BE2C (cell line): ENCODE results near the gene VAV2.
A peak's percentile ranks its signal among the peaks of the same experiment; 100 is the strongest.

Source experiments
- DNase-seq: peaks from one replicate; pipeline ENCODE4 v3.0.0-alpha.2; 2020
- H3K27me3 ChIP-seq: fragments of 250-450 bp; sonication (Bioruptor Pico); 2 replicates; pipeline ENCODE4 v1.5.1; 2020; ENCODE audit warnings: mild to moderate bottlenecking
- H3K36me3 ChIP-seq: fragments of 250-450 bp; sonication (Bioruptor Pico); 2 replicates; pipeline ENCODE4 v1.5.1; 2020; ENCODE audit warnings: mild to moderate bottlenecking
- H3K4me1 ChIP-seq: fragments of 250-450 bp; sonication (Bioruptor Pico); 2 replicates; pipeline ENCODE4 v1.5.1; 2020
- H3K4me3 ChIP-seq: 2 replicates; pipeline ENCODE4 v1.5.1; 2011; ENCODE audit warnings: low read depth, low read length
- H3K9me3 ChIP-seq: fragments of 250-450 bp; sonication (Bioruptor Pico); 2 replicates; pipeline ENCODE4 v1.5.1; 2020
- CTCF ChIP-seq: IDR thresholded peaks from 2 replicates; pipeline ENCODE4 v1.5.1; 2012; ENCODE audit warnings: mild to moderate bottlenecking, low read depth, low read length

Gene VAV2

GRCh38 chr9:133761641-133762248, 230.4 kb downstream of the VAV2 start:
- no peaks in the 10 kb centered on the region for H3K9me3 ChIP-seq
- no peak overlapping the region for H3K4me3 ChIP-seq
- H3K4me1 ChIP-seq, result no peaks in the 10 kb centered on the region; the same call in 1 of the 2 replicates
- peak; percentile 2 for DNase-seq
- H3K36me3 ChIP-seq, result peaks cover 36% of the 10 kb centered on the region
- TF ChIP-seq CTCF, result no peak
- no peaks in the 10 kb centered on the region for H3K27me3 ChIP-seq

GRCh38 chr9:133760713-133761290, 231.3 kb downstream of the VAV2 start:
- H3K27me3 ChIP-seq, result no peaks in the 10 kb centered on the region
- peaks cover 32% of the 10 kb centered on the region for H3K36me3 ChIP-seq
- no peaks in the 10 kb centered on the region; the same call in 1 of the 2 replicates for H3K4me1 ChIP-seq
- TF ChIP-seq CTCF, result no peak
- H3K4me3 ChIP-seq, result no peak overlapping the region
- no peaks in the 10 kb centered on the region for H3K9me3 ChIP-seq
- no peak for DNase-seq

GRCh38 chr9:133759946-133760345, 232.2 kb downstream of the VAV2 start:
- no peaks in the 10 kb centered on the region for H3K9me3 ChIP-seq
- H3K4me1 ChIP-seq, result no peaks in the 10 kb centered on the region; the same call in 1 of the 2 replicates
- no peak overlapping the region for H3K4me3 ChIP-seq
- H3K36me3 ChIP-seq, result peaks cover 32% of the 10 kb centered on the region
- DNase-seq, result no peak
- H3K27me3 ChIP-seq, result no peaks in the 10 kb centered on the region
- TF ChIP-seq CTCF, result no peak

GRCh38 chr9:133759146-133759900, 232.8 kb downstream of the VAV2 start:
- H3K36me3 ChIP-seq, result peaks cover 26% of the 10 kb centered on the region
- H3K4me1 ChIP-seq, result no peaks in the 10 kb centered on the region; the same call in 1 of the 2 replicates
- H3K4me3 ChIP-seq, result no peak overlapping the region
- TF ChIP-seq CTCF, result no peak
- no peaks in the 10 kb centered on the region for H3K9me3 ChIP-seq
- H3K27me3 ChIP-seq, result no peaks in the 10 kb centered on the region
- peak; percentile 0 for DNase-seq

GRCh38 chr9:133758228-133758627, 233.9 kb downstream of the VAV2 start:
- no peaks in the 10 kb centered on the region for H3K9me3 ChIP-seq
- no peaks in the 10 kb centered on the region for H3K27me3 ChIP-seq
- H3K36me3 ChIP-seq, result peaks cover 17% of the 10 kb centered on the region
- DNase-seq, result peak; percentile 57
- no peak overlapping the region for H3K4me3 ChIP-seq
- no peaks in the 10 kb centered on the region; the same call in 1 of the 2 replicates for H3K4me1 ChIP-seq
- TF ChIP-seq CTCF, result no peak
